ENCODE results near the gene OCRL. TPM values are rescaled to one million over a fixed set of nuclear protein-coding genes. Genes with fewer than 3 reads are reported as not detected.
A peak's percentile ranks its signal among the peaks of the same experiment; 100 is the strongest.

Gene OCRL
- total RNA-seq, 4 donors from 2014 or later = 41.1 to 62.3 (median 59.8) TPM

GRCh38 chrX:129516402-129516801 lies 23.7 kb upstream of the OCRL start:
- WGBS = 56% methylated on average over 3 of the region's 3 CpGs
- no peak for DNase-seq (ENCODE audit: extremely low spot score)
- peaks cover 8 to 25% (median 17%) of the 10 kb centered on the region in 4 donors for H3K36me3 ChIP-seq
- H3K27ac ChIP-seq (replicated peaks in 1 of 4) = no peak overlapping the region
- TF ChIP-seq POLR2AphosphoS5 (IDR thresholded peaks at IDR 0.05) = no peak
- no peak for TF ChIP-seq POLR2A (IDR thresholded peaks at IDR 0.05; ENCODE audit: low read depth)
- no peak for TF ChIP-seq EP300 (IDR thresholded peaks at IDR 0.05)
- no peak for TF ChIP-seq CTCF (IDR thresholded peaks at IDR 0.05)
- no peak overlapping the region for H3K4me3 ChIP-seq
- no peaks in the 10 kb centered on the region for H3K9me3 ChIP-seq
- no peaks in the 10 kb centered on the region for H3K27me3 ChIP-seq
- peaks cover 0 to 36% (median 10%) of the 10 kb centered on the region in 4 donors for H3K4me1 ChIP-seq
- intact Hi-C loops (cut with DNase I) = no loop called here

GRCh38 chrX:129520151-129520550 lies 19.9 kb upstream of the OCRL start:
- 53% methylated on average over 3 of the region's 3 CpGs for WGBS
- Histone ChIP-seq H3K27me3 (no peaks in the 10 kb centered on the region), H3K36me3 (peaks cover 3 to 6% (median 4%) of the 10 kb centered on the region in 4 donors), H3K4me1 (peaks cover 3 to 38% (median 10%) of the 10 kb centered on the region in 4 donors), H3K27ac (replicated peaks in 1 of 4) (peak overlapping the region in 3 of 4 donors; percentile 3 to 94 (median 93)), H3K4me3 (no peak overlapping the region), H3K9me3 (no peaks in the 10 kb centered on the region)
- no peak for DNase-seq (ENCODE audit: extremely low spot score)
- TF ChIP-seq POLR2A (IDR thresholded peaks at IDR 0.05; ENCODE audit: low read depth) (no peak), POLR2AphosphoS5 (IDR thresholded peaks at IDR 0.05) (no peak), EP300 (IDR thresholded peaks at IDR 0.05) (no peak), CTCF (IDR thresholded peaks at IDR 0.05) (no peak)
- intact Hi-C loops (cut with DNase I) = no loop called here

GRCh38 chrX:129522184-129523078 lies 17.6 kb upstream of the OCRL start:
- no peak for DNase-seq (ENCODE audit: extremely low spot score)
- no peaks in the 10 kb centered on the region for H3K36me3 ChIP-seq
- H3K27me3 ChIP-seq = no peaks in the 10 kb centered on the region
- TF ChIP-seq CTCF (IDR thresholded peaks at IDR 0.05) (peak in 2 of 3 experiments; percentile 6 to 12), POLR2AphosphoS5 (IDR thresholded peaks at IDR 0.05) (peak in 1 of 2 donors; percentile 7), POLR2A (IDR thresholded peaks at IDR 0.05; ENCODE audit: low read depth) (no peak)
- peaks cover 0 to 32% (median 7%) of the 10 kb centered on the region in 4 donors for H3K4me1 ChIP-seq
- H3K4me3 ChIP-seq = peak overlapping the region; percentile 81 to 89 (median 82)
- H3K27ac ChIP-seq (replicated peaks in 1 of 4) = peak overlapping the region; percentile 93 to 96 (median 94)
- WGBS = 36% methylated on average over 28 of the region's 56 CpGs
- H3K9me3 ChIP-seq = no peaks in the 10 kb centered on the region
- intact Hi-C loops (cut with DNase I) = no loop called here

- TF ChIP-seq EP300 (IDR thresholded peaks at IDR 0.05) (no peak), POLR2A (IDR thresholded peaks at IDR 0.05; ENCODE audit: low read depth) (no peak), POLR2AphosphoS5 (IDR thresholded peaks at IDR 0.05) (peak; percentile 31 to 83), CTCF (IDR thresholded peaks at IDR 0.05) (no peak)
- no peaks in the 10 kb centered on the region for H3K36me3 ChIP-seq
- H3K27ac ChIP-seq (replicated peaks in 1 of 4) = peak within 1 kb of the TSS; percentile 93 to 96 (median 94)
- 50% methylated on average over 44 of the region's 54 CpGs for WGBS
- peak within 1 kb of the TSS; percentile 81 to 89 (median 82) for H3K4me3 ChIP-seq
- DNase-seq (ENCODE audit: extremely low spot score) = no peak
- no peaks in the 10 kb centered on the region for H3K9me3 ChIP-seq
- intact Hi-C loops (cut with DNase I) = no loop called here
- peaks cover 0 to 25% (median 5%) of the 10 kb centered on the region in 4 donors for H3K4me1 ChIP-seq
- no peaks in the 10 kb centered on the region for H3K27me3 ChIP-seq
Measured at GRCh38 chrX:129523079-129523911, 16.8 kb upstream of the OCRL start, which contains the start of gene SMARCA1. Gene SMARCA1, minus strand, starts transcription at chrX:129523490. Its CDS starts 120 bp downstream, at chrX:129523370.

Data from esophagus muscularis mucosa (tissue), 4 donors.